Fibroblast of lung (primary cell): ENCODE results near the gene PCDHGB5. TPM values are rescaled to one million over a fixed set of nuclear protein-coding genes. Genes with fewer than 3 reads are reported as not detected.

Experiments used
- DNase-seq, 2 donors: peaks; one replicate each; pipeline versions ENCODE4 v3.0.0 to v3.0.0-alpha.2; 2010; ENCODE audit warnings: low read depth in 2 of 2
- H2AFZ ChIP-seq: 2 replicates; pipeline ENCODE4 v1.5.1; 2012; ENCODE audit warnings: low read length, control low read depth, inconsistent platforms
- H3K27ac ChIP-seq: 2 replicates; pipeline ENCODE4 v1.5.1; 2011; ENCODE audit warnings: low read length, control low read depth; ENCODE audit not compliant: insufficient read depth
- H3K27me3 ChIP-seq: 2 replicates; pipeline ENCODE4 v1.5.1; 2011; ENCODE audit warnings: mild to moderate bottlenecking, low read length; ENCODE audit not compliant: control insufficient read depth, insufficient read depth
- H3K36me3 ChIP-seq: 2 replicates; pipeline ENCODE4 v1.5.1; 2011; ENCODE audit warnings: low read length; ENCODE audit not compliant: control insufficient read depth, insufficient read depth
- H3K4me1 ChIP-seq: 2 replicates; pipeline ENCODE4 v1.5.1; 2011; ENCODE audit warnings: low read length; ENCODE audit not compliant: control insufficient read depth, insufficient read depth; ENCODE audit errors: extremely low read depth
- H3K4me2 ChIP-seq: 2 replicates; pipeline ENCODE4 v1.5.1; 2011; ENCODE audit warnings: low read length, control low read depth; ENCODE audit not compliant: insufficient read depth; ENCODE audit errors: extremely low read depth
- H3K4me3 ChIP-seq, 4 experiments: fragments of 200-600 bp in 1 of 4; sonication (generic) in 1 of 4; replicated peaks in 1 of 4; 2 replicates each; pipeline ENCODE4 v1.5.1; 2011 to 2016; ENCODE audit warnings: low read length in 4 of 4, low read depth in 3 of 4, mild to moderate bottlenecking in 3 of 4, control low read depth in 2 of 4, inconsistent platforms in 1 of 4, mixed read lengths in 1 of 4; ENCODE audit not compliant: insufficient read depth in 1 of 4; ENCODE audit errors: control extremely low read depth in 1 of 4
- H3K79me2 ChIP-seq: 2 replicates; pipeline ENCODE4 v1.5.1; 2012; ENCODE audit warnings: mild to moderate bottlenecking, low read length, inconsistent platforms; ENCODE audit not compliant: control insufficient read depth, insufficient read depth
- H3K9ac ChIP-seq: 2 replicates; pipeline ENCODE4 v1.5.1; 2011; ENCODE audit warnings: mild to moderate bottlenecking, low read length, control low read depth; ENCODE audit not compliant: insufficient read depth
- H3K9me3 ChIP-seq: 2 replicates; pipeline ENCODE4 v1.5.1; 2012; ENCODE audit warnings: low read depth, low read length; ENCODE audit not compliant: control insufficient read depth, insufficient read depth
- H4K20me1 ChIP-seq: 2 replicates; pipeline ENCODE4 v1.5.1; 2011; ENCODE audit warnings: low read length; ENCODE audit not compliant: control insufficient read depth, insufficient read depth; ENCODE audit errors: extremely low read depth
- CTCF ChIP-seq, 2 donors: IDR thresholded peaks in 1 of 2; conservative IDR thresholded peaks in 1 of 2; 1 replicate in 1 of 2; 2 replicates in 1 of 2; pipeline ENCODE4 v1.5.1; 2011 to 2012; ENCODE audit warnings: low read length in 2 of 2, control low read depth in 1 of 2, inconsistent platforms in 1 of 2, low read depth in 1 of 2, mild to moderate bottlenecking in 1 of 2
- EZH2 ChIP-seq: IDR thresholded peaks from 2 replicates; pipeline ENCODE4 v1.5.1; 2012; ENCODE audit warnings: low read length, control low read depth, mild to moderate bottlenecking; ENCODE audit errors: missing control alignments
- polyA plus RNA-seq, 2 donors: library from polyadenylated mRNA; depleted of rRNA in 1 of 2; stranded (reverse) in 1 of 2; unstranded in 1 of 2; fragments of >200 nt; gene quantifications; 2 replicates each; pipeline ENCODE4 v1.2.1, GENCODE V29; 2011 to 2012; ENCODE audit warnings: missing spikeins in 1 of 2
- total RNA-seq: library from RNA; depleted of rRNA; stranded (reverse); fragments of >200 nt; gene quantifications from 2 replicates; pipeline ENCODE4 v1.2.1, GENCODE V29; 2014

Gene PCDHGB5
- total and polyA plus RNA-seq, 2 donors (not counting 1 experiment from before 2014, with no cell fraction given) = 19.6 to 21.5 TPM

DNA sequence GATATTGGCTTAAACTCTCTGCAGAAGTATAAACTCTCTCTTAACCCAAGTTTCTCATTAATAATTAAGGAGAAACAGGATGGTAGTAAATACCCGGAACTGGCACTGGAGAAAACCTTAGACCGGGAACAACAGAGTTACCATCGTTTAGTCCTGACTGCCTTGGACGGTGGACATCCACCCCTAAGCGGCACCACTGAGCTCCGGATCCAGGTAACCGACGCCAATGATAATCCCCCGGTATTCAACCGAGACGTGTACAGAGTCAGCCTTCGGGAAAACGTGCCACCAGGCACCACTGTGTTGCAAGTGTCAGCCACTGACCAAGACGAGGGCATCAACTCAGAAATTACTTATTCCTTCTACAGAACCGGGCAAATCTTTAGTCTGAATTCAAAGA, 861 bp downstream of the PCDHGB5 start:
- Histone ChIP-seq H3K79me2 (no peaks in the 10 kb centered on the region), H3K9ac (no peak overlapping the region), H3K4me3 (peak overlapping the region in 2 of 4 experiments; percentile 8 to 30), H3K27me3 (no peaks in the 10 kb centered on the region), H3K9me3 (peaks cover 5% of the 10 kb centered on the region), H3K27ac (no peak overlapping the region), H2AFZ (no peak overlapping the region), H3K36me3 (no peaks in the 10 kb centered on the region), H3K4me1 (no peaks in the 10 kb centered on the region), H4K20me1 (no peaks in the 10 kb centered on the region), H3K4me2 (peak overlapping the region; percentile 23)
- TF ChIP-seq CTCF (conservative IDR thresholded peaks at IDR 0.05 in 1 of 2, IDR thresholded peaks at IDR 0.05 in 1 of 2; ENCODE audit: low read depth in 1 of 2, low read length in 2 of 2) (no peak), EZH2 (no peak)
- DNase-seq = no peak

DNA sequence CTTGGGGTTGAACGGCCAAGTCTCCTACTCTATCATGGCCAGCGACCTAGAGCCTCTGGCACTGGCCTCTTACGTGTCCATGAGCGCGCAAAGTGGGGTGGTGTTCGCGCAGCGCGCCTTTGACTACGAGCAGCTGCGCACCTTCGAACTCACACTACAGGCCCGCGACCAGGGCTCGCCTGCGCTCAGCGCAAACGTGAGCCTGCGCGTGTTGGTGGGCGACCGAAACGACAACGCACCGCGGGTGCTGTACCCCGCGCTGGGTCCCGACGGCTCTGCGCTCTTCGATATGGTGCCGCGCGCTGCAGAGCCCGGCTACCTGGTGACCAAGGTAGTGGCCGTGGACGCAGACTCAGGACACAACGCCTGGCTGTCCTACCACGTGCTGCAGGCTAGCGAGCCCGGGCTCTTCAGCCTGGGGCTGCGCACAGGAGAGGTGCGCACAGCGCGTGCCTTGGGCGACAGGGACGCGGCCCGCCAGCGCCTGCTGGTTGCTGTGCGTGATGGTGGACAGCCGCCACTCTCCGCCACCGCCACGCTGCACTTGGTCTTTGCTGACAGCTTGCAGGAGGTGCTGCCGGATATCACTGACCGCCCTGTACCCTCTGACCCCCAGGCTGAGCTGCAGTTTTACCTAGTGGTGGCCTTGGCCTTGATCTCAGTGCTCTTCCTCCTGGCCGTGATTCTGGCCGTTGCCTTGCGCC, 2.0 kb downstream of the PCDHGB5 start:
- Histone ChIP-seq H2AFZ (no peak overlapping the region), H3K4me3 (peak overlapping the region in 1 of 4 experiments; percentile 27)

More for the DNA sequence above, 2.0 kb downstream of the PCDHGB5 start:
- Histone ChIP-seq H3K36me3 (no peaks in the 10 kb centered on the region), H3K79me2 (no peaks in the 10 kb centered on the region), H3K4me2 (no peak overlapping the region), H4K20me1 (no peaks in the 10 kb centered on the region), H3K9me3 (peaks cover 4% of the 10 kb centered on the region), H3K27me3 (no peaks in the 10 kb centered on the region), H3K4me1 (no peaks in the 10 kb centered on the region), H3K27ac (no peak overlapping the region), H3K9ac (no peak overlapping the region)
- TF ChIP-seq CTCF (conservative IDR thresholded peaks at IDR 0.05 in 1 of 2, IDR thresholded peaks at IDR 0.05 in 1 of 2; ENCODE audit: low read depth in 1 of 2, low read length in 2 of 2) (no peak), EZH2 (no peak)
- no peak for DNase-seq
